SK-N-SH treated with all-trans-retinoic acid at 6 μM for 48 hours (cell line): ENCODE data around the gene TMEM182.

ENCODE experiments used
- ARNTL ChIP-seq: fragments of 450-650 bp; formaldehyde crosslinking; IDR thresholded peaks from 2 replicates; pipeline ENCODE4 v1.5.0; 2020; ENCODE audit warnings: low read depth, mild to moderate bottlenecking, moderate library complexity, borderline replicate concordance
- CSDC2 ChIP-seq: fragments of 250-450 bp; sonication (Bioruptor Pico); IDR thresholded peaks from 2 replicates; pipeline ENCODE4 v1.5.0; 2020; ENCODE audit warnings: mild to moderate bottlenecking, moderate library complexity
- PPARA ChIP-seq: fragments of 250-450 bp; sonication (Bioruptor Pico); IDR thresholded peaks from 2 replicates; pipeline ENCODE4 v1.5.0; 2020; ENCODE audit warnings: mild to moderate bottlenecking, borderline replicate concordance
- RARB ChIP-seq: fragments of 250-450 bp; sonication (Bioruptor Pico); IDR thresholded peaks from 2 replicates; pipeline ENCODE4 v1.8.0; 2021; ENCODE audit warnings: mild to moderate bottlenecking, moderate library complexity
- TCF4 ChIP-seq: fragments of 250-450 bp; sonication (Bioruptor Pico); IDR thresholded peaks from 2 replicates; pipeline ENCODE4 v1.8.0; 2021; ENCODE audit warnings: mild to moderate bottlenecking, moderate library complexity, borderline replicate concordance
- TOX ChIP-seq: fragments of 250-450 bp; sonication (Bioruptor Pico); IDR thresholded peaks from 2 replicates; pipeline ENCODE4 v1.8.0; 2021; ENCODE audit warnings: mild to moderate bottlenecking, moderate library complexity, borderline replicate concordance
- ZFP3 ChIP-seq: fragments of 250-450 bp; sonication (Bioruptor Pico); IDR thresholded peaks from 2 replicates; pipeline ENCODE4 v1.5.0; 2020; ENCODE audit warnings: mild to moderate bottlenecking, moderate library complexity
- ZFP30 ChIP-seq: fragments of 450-650 bp; formaldehyde crosslinking; IDR thresholded peaks from 2 replicates; pipeline ENCODE4 v1.5.0; 2022; ENCODE audit warnings: mild to moderate bottlenecking, moderate library complexity
- ZNF8 ChIP-seq: fragments of 450-650 bp; formaldehyde crosslinking; IDR thresholded peaks from 2 replicates; pipeline ENCODE4 v1.5.0; 2020; ENCODE audit warnings: mild to moderate bottlenecking, moderate library complexity
- TF ChIP-seq, protein P1 (sequence below): fragments of 250-450 bp; sonication (Bioruptor Pico); IDR thresholded peaks from 2 replicates; pipeline ENCODE4 v1.5.1; 2021; ENCODE audit warnings: mild to moderate bottlenecking, moderate library complexity
- TF ChIP-seq, protein P2 (sequence below): fragments of 250-450 bp; sonication (Bioruptor Pico); IDR thresholded peaks from 2 replicates; pipeline ENCODE4 v1.8.0; 2020; ENCODE audit warnings: mild to moderate bottlenecking, moderate library complexity, borderline replicate concordance
- TF ChIP-seq, protein P3 (sequence below): fragments of 250-450 bp; sonication (Bioruptor Pico); IDR thresholded peaks from 2 replicates; pipeline ENCODE4 v1.8.0; 2021; ENCODE audit warnings: low read depth, mild to moderate bottlenecking, moderate library complexity, borderline replicate concordance

DNA sequence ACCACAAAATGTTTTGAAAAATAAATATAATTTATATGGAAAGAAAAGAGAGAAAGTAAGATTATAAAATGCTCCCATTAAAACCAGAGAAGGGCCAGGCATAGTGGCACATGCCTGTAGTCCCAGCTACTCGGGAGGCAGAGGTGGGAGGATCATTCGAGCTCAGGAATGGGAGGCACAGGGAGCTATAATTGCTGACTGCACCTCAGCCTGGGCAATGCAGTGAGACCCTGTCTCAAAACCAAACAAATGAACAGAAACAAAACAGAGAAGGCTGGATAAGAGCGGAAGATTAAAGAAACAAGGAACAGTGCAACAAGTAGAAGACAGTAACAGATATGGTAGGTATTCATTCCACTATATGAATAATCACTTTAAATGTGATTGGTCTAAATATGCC, 18.6 kb upstream of the TMEM182 start:
- TF ChIP-seq, protein P1, sequence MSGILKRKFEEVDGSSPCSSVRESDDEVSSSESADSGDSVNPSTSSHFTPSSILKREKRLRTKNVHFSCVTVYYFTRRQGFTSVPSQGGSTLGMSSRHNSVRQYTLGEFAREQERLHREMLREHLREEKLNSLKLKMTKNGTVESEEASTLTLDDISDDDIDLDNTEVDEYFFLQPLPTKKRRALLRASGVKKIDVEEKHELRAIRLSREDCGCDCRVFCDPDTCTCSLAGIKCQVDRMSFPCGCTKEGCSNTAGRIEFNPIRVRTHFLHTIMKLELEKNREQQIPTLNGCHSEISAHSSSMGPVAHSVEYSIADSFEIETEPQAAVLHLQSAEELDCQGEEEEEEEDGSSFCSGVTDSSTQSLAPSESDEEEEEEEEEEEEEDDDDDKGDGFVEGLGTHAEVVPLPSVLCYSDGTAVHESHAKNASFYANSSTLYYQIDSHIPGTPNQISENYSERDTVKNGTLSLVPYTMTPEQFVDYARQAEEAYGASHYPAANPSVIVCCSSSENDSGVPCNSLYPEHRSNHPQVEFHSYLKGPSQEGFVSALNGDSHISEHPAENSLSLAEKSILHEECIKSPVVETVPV (CRISPR knock-in tag): no peak
- no peak for TF ChIP-seq TOX
- no peak for TF ChIP-seq RARB (CRISPR knock-in tag)
- no peak for TF ChIP-seq PPARA (CRISPR knock-in tag)
- TF ChIP-seq ARNTL (CRISPR knock-in tag): no peak
- TF ChIP-seq ZFP30 (CRISPR knock-in tag): no peak
- TF ChIP-seq ZNF8 (CRISPR knock-in tag): no peak
- no peak for TF ChIP-seq ZFP3
- no peak for TF ChIP-seq CSDC2 (CRISPR knock-in tag)
- TF ChIP-seq, protein P2, sequence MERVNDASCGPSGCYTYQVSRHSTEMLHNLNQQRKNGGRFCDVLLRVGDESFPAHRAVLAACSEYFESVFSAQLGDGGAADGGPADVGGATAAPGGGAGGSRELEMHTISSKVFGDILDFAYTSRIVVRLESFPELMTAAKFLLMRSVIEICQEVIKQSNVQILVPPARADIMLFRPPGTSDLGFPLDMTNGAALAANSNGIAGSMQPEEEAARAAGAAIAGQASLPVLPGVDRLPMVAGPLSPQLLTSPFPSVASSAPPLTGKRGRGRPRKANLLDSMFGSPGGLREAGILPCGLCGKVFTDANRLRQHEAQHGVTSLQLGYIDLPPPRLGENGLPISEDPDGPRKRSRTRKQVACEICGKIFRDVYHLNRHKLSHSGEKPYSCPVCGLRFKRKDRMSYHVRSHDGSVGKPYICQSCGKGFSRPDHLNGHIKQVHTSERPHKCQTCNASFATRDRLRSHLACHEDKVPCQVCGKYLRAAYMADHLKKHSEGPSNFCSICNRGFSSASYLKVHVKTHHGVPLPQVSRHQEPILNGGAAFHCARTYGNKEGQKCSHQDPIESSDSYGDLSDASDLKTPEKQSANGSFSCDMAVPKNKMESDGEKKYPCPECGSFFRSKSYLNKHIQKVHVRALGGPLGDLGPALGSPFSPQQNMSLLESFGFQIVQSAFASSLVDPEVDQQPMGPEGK: no peak
- TF ChIP-seq TCF4: no peak
- TF ChIP-seq, protein P3, sequence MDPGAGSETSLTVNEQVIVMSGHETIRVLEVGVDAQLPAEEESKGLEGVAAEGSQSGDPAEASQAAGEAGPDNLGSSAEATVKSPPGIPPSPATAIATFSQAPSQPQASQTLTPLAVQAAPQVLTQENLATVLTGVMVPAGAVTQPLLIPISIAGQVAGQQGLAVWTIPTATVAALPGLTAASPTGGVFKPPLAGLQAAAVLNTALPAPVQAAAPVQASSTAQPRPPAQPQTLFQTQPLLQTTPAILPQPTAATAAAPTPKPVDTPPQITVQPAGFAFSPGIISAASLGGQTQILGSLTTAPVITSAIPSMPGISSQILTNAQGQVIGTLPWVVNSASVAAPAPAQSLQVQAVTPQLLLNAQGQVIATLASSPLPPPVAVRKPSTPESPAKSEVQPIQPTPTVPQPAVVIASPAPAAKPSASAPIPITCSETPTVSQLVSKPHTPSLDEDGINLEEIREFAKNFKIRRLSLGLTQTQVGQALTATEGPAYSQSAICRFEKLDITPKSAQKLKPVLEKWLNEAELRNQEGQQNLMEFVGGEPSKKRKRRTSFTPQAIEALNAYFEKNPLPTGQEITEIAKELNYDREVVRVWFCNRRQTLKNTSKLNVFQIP (CRISPR knock-in tag): no peak
